Stimulated activated CD4-positive, alpha-beta T cell treated with anti-CD3 and anti-CD28 coated beads, Interleukin-4, amount 100 ng/mL, for 24 hours (primary cell): ENCODE results near the gene SGK2.

Experiments used
- DNase-seq: peaks from one replicate; pipeline ENCODE4 v3.0.0-alpha.2; 2020

Gene SGK2

GRCh38 chr20:43558412-43559146 is at the start of gene SGK2:
TSS of gene SGK2 (plus strand) at chr20:43559027. CDS start at chr20:43566496, 7,469 bp downstream.
- DNase-seq: no peak

- DNase-seq: no peak
Measured at GRCh38 chr20:43511879-43512278, 46.9 kb upstream of the SGK2 start.

- no peak for DNase-seq
Measured at GRCh38 chr20:43513372-43513930, 45.4 kb upstream of the SGK2 start.

GRCh38 chr20:43513931-43514647 is 44.7 kb upstream of the SGK2 start:
- peak; percentile 91 for DNase-seq

- DNase-seq: peak; percentile 20
Measured at GRCh38 chr20:43514648-43514999, 44.2 kb upstream of the SGK2 start.

- DNase-seq: no peak
Measured at GRCh38 chr20:43515628-43516027, 43.2 kb upstream of the SGK2 start.

GRCh38 chr20:43516251-43516824 is 42.5 kb upstream of the SGK2 start:
- no peak for DNase-seq

GRCh38 chr20:43520074-43520630 is 38.7 kb upstream of the SGK2 start:
- no peak for DNase-seq

- no peak for DNase-seq
Measured at GRCh38 chr20:43525021-43525420, 33.8 kb upstream of the SGK2 start.

- DNase-seq: no peak
Measured at GRCh38 chr20:43528258-43528875, 30.5 kb upstream of the SGK2 start.

GRCh38 chr20:43529051-43529450 is 29.8 kb upstream of the SGK2 start:
- no peak for DNase-seq

GRCh38 chr20:43529457-43530153 is 29.2 kb upstream of the SGK2 start:
- no peak for DNase-seq

- no peak for DNase-seq
Measured at GRCh38 chr20:43530321-43531090, 28.3 kb upstream of the SGK2 start.

GRCh38 chr20:43531091-43531443 is 27.8 kb upstream of the SGK2 start:
- no peak for DNase-seq

GRCh38 chr20:43532416-43533055 is 26.3 kb upstream of the SGK2 start:
- no peak for DNase-seq

- DNase-seq: no peak
Measured at GRCh38 chr20:43533060-43533459, 25.8 kb upstream of the SGK2 start.

GRCh38 chr20:43534016-43534415 is 24.8 kb upstream of the SGK2 start:
- no peak for DNase-seq

- DNase-seq: no peak
Measured at GRCh38 chr20:43534791-43535350, 24.0 kb upstream of the SGK2 start.

- no peak for DNase-seq
Measured at GRCh38 chr20:43535370-43536004, 23.3 kb upstream of the SGK2 start.
